Right ventricle myocardium superior (tissue), 1 donor: ENCODE data around the gene FCHO1. TPM values are rescaled to one million over a fixed set of nuclear protein-coding genes. Genes with fewer than 3 reads are reported as not detected.
A peak's percentile ranks its signal among the peaks of the same experiment; 100 is the strongest.
"Not testable (repeated sequence)": the region's sequence is repeated elsewhere in the genome, so short reads cannot be mapped to it uniquely, and the experiment has no call there.

Source experiments
- ATAC-seq: fragments of 200-7000 bp; cut with Tn5 transposase; one replicate; pipeline ENCODE4 v1.9.1; 2020; ENCODE audit warnings: mild to moderate bottlenecking; ENCODE audit not compliant: poor library complexity
- DNase-seq: peaks from one replicate; pipeline ENCODE4 v3.0.0-alpha.2; 2020
- intact Hi-C: fragments of 100-400 bp; cut with DNase I; formaldehyde crosslinking; loops from one replicate; pipeline ENCODE4 v1.11.2; 2022
- total RNA-seq: library from RNA; stranded (reverse); fragmentation: NEBNext Ultra II Directional; extraction: Animal tissue kit (Norgen Biotek cat#: 25700); gene quantifications from one replicate; pipeline ENCODE4 v1.2.1, GENCODE V29; 2021
- donor health status: DM: no; HTN: yes; CAD: no; lungs with severe emphysema.

FCHO1 gene
- total RNA-seq, 1 donor from 2014 or later, result 0.75 TPM

DNA sequence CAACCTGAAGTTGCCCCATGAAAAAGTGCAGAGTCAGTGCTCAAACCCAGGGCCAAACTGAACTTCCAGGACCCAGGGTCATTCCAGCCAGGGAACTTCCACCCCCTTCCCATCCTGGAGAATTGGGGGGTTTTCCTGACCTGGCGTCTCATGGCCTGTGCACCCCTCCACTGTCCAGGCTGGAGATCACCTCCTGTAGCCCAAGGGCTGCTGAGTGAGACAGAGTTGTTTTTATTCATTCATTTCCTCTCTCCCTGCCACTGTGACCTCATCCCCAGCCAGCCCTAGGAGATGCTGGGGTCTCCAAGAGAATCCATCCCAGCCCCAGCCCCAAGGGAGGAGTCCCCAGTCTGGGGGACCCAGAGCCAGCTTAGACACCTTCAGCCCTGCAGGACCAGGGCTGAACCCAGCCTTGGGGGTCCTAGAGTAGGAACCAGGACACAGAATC is 4.2 kb downstream of the FCHO1 start:
- DNase-seq (no peak), ATAC-seq (no peak)
- intact Hi-C loops, result loop anchor here (5.0 kb wide), 1 partner anchor 48 kb away; no protein-coding TSS in a partner anchor

DNA sequence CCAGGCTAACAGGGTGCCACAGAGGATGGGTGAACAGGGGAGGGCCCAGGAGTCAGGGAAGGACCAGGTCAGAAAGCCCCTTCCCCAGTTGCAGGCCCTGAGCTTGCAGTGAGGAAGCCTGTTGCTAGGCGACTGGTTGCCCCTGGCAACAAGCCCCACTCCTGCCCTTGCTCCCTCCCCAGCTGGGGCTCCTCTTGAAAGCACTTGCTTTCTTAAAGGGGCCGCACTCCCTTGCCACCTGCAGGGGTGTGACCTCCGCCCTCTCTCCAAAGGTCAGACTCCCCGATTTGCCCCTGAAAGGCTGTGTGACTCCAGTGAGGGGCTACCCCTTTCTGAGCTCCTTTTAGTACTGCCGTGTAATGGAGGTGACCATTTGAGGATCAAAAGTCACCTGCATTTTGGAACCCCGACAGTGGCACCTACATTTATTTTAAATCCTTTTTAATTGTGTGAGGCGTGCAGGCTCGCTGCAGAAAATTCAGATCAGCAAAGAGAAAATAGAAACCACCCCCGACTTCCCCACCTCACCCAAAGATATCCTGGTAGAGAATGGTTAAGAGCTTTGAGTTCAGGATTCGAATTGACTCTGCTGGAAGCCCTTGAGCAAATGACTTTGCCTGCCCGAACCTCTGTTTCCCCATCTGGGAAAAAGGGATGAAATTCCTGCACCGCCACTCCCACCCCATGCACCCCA is 4.8 kb downstream of the FCHO1 start:
- ATAC-seq (no peak), DNase-seq (no peak)
- intact Hi-C loops, result loop anchor here (5.0 kb wide), 1 partner anchor 49 kb away; no protein-coding TSS in a partner anchor

DNA sequence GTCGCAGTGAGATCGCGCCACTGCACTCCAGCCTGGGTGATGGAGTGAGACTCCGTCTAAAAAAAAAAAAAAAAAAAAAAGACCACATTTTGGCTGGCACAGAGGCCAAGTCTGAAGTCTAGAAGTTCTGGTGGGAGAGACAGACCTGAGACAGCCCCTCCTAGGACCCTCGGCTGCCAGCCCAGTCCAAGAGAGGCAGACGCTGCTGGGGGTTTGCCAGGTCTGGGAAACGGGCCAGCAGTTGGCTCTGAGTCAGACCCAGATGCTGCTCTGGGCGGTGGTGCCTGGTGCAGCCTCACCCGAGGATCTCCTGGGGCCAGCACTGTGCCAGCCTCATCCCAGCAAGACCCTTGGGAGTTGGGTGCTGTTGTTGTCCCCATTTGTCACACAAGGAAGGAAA is 5.8 kb downstream of the FCHO1 start:
- DNase-seq (peak; percentile 81), ATAC-seq (peak; percentile 92)
- intact Hi-C loops, result loop anchor here (5.0 kb wide), 1 partner anchor 50 kb away; no protein-coding TSS in a partner anchor

DNA sequence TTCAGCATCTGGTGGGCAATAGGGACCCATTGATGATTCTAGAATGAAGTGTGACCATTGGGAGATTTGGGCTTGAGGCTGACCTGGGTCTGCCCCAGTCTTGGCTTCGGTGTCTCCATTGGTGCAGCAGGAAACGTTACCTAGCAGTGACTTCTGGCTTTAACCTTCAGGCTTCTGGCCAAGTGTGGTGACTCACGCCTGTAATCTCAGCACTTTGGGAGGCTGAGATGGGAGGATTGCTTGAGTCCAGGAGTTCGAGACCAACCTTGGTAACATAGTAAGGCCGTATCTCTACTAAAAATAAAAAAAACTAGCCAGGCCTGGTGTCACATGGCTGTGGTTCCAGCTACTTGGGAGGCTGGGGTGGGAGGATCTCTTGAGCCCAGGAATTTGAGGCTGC is 7.2 kb downstream of the FCHO1 start:
- ATAC-seq, result no peak
- intact Hi-C loops, result loop anchor here (5.0 kb wide), 1 partner anchor 51 kb away; no protein-coding TSS in a partner anchor
- DNase-seq, result no peak

DNA sequence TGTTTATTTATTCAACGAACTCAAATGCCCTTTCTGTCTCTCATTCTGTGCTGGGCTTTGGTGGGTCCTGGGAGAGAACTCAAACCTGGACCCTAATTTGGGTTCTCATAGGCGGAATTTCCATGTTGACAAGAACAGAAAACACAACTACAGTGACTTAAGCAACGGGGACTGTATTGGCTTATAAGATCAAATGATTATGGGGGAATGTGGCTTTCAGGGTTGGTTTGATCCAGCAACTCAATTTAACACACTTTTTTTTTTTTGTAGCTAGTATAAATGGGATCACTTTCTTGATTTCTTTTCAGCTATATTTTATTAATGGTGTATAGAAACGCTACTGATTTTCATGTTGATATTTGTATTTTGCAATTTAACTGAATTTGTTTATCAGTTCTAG is 9.9 kb downstream of the FCHO1 start:
- intact Hi-C loops, result no loop called here
- ATAC-seq, result no peak
- DNase-seq, result no peak

DNA sequence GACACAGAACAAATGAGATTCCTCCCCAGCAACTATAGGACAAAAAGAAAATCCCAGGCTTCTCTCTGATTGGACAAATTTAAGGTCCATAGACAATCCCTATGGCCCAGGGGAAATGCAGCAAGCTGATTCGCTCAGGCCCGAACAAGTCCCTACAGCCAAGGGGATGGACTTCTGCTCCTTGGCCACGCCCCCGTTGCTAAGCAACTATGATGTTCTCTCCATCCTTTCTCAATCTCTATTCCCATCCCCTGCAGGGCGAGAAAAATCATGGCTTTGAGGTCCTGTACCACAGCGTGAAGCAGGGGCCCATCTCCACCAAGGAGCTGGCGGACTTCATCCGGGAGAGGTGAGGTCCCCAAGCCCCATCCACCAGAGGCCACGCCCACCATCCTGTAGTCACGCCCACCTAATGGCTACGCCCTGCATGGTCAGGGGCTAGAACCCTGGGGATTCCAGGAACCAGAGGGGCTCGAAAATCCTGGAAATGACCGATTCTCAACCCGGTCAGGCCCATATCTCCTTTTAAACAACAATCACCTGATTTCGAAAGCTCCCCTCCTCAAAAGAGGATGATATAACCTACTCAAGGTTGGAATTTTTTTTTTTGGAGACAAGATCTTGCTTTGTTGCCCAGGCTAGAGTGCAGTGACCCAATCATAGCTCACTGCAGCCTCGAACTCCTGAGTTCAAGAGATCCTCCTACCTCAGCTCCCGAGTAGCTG is 11.4 kb downstream of the FCHO1 start:
- ATAC-seq (no peak), DNase-seq (no peak)
- intact Hi-C loops, result no loop called here

DNA sequence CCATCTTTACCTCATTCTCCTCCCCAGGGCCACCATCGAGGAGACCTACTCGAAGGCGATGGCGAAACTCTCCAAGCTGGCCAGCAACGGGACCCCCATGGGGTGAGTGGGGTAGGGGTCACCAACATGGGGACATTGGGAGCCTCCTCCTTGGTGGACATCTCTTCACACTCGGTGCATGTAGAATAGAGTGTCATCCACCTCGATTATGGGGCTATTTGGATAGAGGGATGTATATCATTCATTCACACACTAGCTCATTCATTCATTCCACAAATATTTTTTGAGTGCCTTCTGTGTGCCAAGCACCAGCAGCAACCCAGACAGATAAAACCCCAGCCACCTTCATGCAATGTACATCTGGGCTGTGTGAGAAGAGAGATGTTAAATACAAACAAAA is 13.1 kb downstream of the FCHO1 start:
- intact Hi-C loops, result no loop called here
- ATAC-seq, result no peak
- DNase-seq, result no peak

DNA sequence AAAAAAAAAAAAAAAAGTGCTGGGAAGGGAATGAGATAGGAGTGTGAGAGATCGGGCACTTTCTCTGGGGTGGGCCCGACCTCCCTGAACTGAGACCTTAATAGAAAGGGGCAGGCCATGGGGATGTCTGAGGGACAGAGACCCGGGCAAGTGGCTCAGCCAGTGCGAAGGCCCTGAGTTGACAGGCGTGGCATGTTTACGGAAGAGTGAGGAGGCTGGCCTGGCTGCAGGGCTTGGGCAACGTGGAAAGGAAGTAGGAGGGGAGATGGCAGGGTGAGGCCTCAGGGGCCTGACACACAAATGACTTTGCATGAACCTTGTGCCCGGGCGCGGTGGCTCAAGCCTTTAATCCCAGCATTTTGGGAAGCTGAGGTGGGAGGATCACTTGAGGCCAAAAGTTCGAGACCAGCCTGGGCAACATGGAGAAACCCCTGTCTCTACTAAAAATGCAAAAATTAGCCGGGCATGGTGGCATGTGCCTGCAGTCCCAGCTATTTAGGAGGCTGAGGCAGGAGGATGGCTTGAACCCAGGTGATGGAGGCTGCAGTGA is 13.9 kb downstream of the FCHO1 start:
- DNase-seq (peak; percentile 83), ATAC-seq (peak; percentile 75)
- intact Hi-C loops, result loop anchor here (5.0 kb wide), 1 partner anchor 63 kb away; no protein-coding TSS in a partner anchor

DNA sequence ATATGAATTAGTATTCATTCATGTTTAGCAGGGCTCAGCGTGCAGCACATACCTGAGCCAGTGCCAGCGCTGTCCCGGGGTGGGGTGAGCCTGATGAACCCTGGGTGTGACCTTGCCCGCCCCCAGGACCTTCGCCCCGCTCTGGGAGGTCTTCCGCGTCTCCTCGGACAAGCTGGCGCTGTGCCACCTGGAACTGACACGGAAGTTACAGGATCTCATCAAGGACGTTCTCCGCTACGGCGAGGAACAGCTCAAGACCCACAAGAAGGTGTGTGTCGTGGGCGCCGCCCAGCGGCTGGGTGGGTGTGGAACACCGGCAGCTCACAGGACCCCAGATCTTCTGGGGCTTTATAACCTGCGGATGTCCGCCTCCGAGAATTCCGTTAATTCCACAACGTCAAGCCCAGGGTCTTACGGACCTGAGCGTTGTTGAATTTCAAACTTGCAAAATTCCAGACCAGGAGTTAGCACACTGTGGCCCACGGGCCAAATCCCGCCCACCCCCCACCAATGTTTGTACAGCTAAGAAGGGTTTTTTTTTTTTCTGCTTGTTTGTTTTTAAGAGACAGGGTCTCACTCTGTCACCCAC is 15.4 kb downstream of the FCHO1 start:
- peak; percentile 91 for ATAC-seq
- intact Hi-C loops, result loop anchor here (5.0 kb wide), 1 partner anchor 64 kb away; no protein-coding TSS in a partner anchor
- DNase-seq, result peak; percentile 88

DNA sequence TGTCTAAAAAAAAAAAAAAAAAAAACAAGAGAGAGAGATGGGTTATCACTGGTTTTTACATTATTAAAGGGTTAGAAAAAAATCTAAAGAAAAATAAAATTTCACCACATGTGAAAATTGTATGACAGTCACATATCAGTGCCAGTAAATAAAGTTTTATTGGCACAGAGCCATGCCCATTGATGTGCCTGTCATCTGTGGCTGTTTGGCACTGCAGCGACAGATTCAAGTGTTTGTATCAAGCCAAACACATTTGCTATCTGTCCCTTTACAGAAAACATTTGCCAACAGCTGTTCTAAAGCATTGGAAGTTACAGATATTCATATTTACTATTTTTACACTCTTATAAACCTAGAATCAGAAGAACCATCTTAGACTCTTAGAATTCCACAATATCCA is 16.3 kb downstream of the FCHO1 start:
- no peak for DNase-seq
- ATAC-seq, result no peak
- intact Hi-C loops, result loop anchor here (5.0 kb wide), 1 partner anchor 65 kb away; no protein-coding TSS in a partner anchor

DNA sequence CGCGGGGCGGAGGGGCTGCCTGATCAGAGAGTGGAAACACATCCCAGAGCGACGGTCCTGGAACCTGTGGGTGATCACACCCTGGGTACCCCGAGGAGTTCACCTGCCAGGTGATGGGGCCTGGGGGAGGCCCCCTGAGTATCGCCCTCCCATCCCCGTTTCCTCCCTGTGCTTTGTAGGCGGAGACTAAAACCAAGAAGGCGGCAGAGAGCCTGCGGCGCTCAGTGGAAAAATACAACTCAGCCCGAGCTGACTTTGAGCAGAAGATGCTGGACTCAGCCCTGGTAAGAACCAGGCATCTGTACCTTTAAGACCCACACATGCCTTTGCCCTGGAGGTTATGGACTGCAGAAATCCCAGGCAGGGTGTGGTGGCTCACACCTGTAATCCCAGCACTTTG is 19.3 kb downstream of the FCHO1 start:
- intact Hi-C loops, result no loop called here
- no peak for DNase-seq
- no peak for ATAC-seq

DNA sequence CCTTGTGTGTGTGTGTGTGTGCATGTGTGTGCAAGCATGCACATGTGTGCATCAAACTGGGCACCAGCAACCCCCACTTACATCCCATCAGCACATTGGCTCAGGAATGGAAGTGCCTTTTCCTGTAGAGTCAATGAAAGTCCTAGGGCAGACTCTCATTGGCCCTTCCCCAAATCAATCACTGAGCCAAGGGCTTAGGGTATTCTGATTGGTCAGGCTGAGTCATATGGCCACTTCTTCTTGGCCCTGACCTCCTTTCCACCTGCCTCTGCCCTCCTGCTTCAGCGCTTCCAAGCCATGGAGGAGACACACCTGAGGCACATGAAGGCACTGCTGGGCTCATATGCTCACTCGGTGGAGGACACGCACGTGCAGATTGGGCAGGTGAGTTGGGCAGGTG is 20.9 kb downstream of the FCHO1 start:
- ATAC-seq (no peak), DNase-seq (no peak)
- intact Hi-C loops, result no loop called here

DNA sequence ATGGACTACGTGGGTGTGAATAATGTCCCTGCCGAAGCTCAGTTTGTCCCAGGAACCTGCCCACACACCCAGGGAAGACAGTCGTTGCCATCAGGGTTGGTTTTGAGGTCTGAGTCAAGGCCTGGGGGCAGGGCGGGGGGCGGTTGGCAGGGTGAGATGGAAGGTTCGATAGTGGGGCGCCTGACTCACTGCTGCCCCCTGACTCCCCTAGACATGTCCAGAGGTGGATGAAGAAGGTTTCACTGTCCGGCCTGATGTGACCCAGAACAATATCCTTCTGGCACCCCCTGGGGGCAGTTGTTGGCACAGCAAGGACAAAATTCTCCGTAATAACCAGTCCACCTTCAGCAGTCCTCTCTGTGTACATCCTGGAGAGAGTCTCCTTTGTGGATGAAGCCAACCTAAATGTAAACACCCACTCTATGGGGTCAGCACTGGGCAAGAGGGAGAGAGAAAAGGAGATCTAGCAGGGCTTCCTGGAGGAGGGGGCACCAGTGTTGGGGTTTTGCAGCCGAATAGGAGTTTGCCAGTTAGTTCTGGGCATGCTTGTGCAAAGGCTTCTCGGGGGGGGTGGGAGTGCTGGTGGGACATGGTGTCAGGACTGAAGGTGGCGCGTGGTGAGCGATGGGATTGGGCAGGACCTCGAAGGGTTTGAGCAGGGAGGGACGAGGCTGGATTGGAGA is 24.1 kb downstream of the FCHO1 start:
- intact Hi-C loops, result no loop called here
- ATAC-seq (no peak), DNase-seq (no peak)

DNA sequence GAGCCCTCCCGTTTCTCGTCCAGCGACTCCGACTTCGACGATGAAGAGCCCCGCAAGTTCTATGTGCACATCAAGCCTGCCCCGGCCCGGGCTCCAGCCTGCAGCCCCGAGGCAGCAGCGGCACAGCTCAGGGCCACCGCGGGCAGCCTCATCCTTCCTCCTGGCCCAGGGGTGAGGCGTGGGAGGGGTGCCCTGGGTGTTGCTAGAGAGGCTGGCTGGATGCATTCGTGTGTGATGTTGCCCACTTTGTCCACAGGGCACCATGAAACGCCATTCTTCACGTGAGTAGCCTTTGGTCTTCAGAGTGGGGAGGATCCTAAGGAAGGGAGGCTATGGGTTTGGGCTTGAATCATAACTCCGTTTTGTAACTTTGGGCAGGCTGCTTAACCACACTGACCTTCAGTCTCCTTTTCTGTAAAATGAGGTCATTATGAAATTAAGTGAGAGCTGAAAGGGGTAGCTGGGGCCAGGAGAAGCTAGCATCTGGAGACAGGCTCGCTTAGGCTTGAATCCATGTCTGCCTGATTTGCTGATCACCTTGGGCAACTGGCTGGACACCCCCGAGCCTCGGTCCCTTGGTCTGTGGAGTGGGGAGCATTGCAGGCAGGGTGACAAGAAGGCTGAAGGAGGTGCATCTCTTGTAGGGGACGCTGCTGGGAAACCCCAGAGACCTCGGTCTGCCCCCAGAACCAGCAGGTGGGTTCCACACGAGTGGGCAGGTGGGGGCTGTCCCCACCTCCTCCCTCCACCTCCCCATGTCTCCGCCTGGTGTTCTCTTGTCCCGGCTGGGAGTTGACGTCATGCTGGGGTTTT is 24.9 kb downstream of the FCHO1 start:
- DNase-seq, result no peak
- no peak for ATAC-seq
- intact Hi-C loops, result no loop called here

DNA sequence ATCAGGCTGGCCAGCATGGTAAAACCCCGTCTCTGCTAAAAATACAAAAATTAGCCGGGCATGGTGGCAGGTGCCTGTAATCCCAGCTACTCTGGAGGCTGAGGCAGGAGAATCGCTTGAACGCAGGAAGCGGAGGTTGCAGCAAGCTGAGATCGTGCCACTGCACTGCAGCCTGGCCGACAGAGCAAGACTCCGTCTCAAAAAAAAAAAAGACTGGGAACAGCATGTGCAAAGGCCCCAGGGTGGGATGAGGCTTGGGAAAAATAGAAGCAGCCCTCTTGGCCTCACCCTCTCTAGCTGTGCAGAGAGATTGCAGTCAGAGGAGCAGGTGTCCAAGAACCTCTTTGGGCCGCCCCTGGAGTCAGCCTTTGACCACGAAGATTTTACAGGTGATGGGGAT is 26.6 kb downstream of the FCHO1 start:
- ATAC-seq, intact Hi-C loops, DNase-seq: not testable (repeated sequence)

DNA sequence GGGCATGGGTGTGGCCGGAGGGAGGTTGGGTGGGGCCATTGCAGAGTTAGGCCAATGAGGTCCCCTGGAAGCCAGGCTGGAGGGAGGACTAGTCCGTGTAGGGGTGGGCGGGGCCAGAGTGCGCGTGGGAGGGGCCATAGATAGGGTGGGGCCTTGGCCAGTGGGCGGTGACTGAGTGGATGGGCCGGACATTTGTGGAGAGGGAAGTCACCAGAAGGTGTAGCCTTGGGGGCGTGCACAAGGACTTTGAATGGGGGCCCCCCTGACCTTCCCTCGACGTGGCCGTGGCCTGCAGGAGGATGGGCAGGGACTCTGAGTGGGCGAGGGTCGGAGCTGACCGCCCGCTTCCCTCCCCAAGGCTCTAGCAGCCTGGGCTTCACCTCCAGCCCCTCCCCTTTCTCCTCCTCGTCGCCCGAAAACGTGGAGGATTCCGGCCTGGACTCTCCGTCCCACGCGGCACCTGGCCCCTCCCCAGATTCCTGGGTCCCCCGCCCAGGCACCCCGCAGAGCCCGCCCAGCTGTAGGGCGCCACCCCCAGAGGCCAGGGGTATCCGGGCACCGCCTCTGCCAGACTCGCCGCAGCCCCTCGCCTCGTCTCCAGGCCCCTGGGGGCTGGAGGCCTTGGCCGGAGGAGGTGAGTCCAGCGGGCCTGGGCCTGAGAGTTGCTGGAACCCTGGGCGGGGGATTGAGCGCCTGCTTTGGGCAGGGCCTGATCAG is 27.1 kb downstream of the FCHO1 start:
- peak; percentile 56 for ATAC-seq
- intact Hi-C loops, result no loop called here
- peak; percentile 78 for DNase-seq
